Neural cell (in vitro differentiated cells): ENCODE data around the gene CADM1. TPM values are rescaled to one million over a fixed set of nuclear protein-coding genes. Genes with fewer than 3 reads are reported as not detected.

Experiments
- H2AFZ ChIP-seq: fragments of 200-600, 300-800 bp; sonication (generic), shearing (Covaris generic); 2 replicates; pipeline ENCODE4 v1.6.0; 2014; ENCODE audit warnings: low read depth, mild to moderate bottlenecking, antibody characterized with exemption, low read length, moderate library complexity
- H3F3A ChIP-seq: fragments of 200-600 bp; shearing (Covaris generic); 2 replicates; pipeline ENCODE4 v1.6.1; 2016; ENCODE audit warnings: mild to moderate bottlenecking, moderate library complexity, mixed read lengths, antibody characterized with exemption, low read length; ENCODE audit not compliant: insufficient read depth, poor library complexity, severe bottlenecking
- H3K27ac ChIP-seq: fragments of 200-600, 300-800 bp; sonication (generic), shearing (Covaris generic); 2 replicates; pipeline ENCODE4 v1.5.1; 2014; ENCODE audit warnings: mild to moderate bottlenecking, low read length, moderate library complexity
- H3K27me3 ChIP-seq: fragments of 300-800, 200-600 bp; sonication (generic), shearing (Covaris generic); 2 replicates; pipeline ENCODE4 v1.6.0; 2014; ENCODE audit warnings: mild to moderate bottlenecking, low read depth, low read length, moderate library complexity; ENCODE audit not compliant: insufficient read depth
- H3K36me3 ChIP-seq: fragments of 300-800, 200-600 bp; sonication (generic), shearing (Covaris generic); 2 replicates; pipeline ENCODE4 v1.5.1; 2014; ENCODE audit warnings: mild to moderate bottlenecking, antibody characterized with exemption, low read length, moderate library complexity; ENCODE audit not compliant: insufficient read depth
- H3K4me2 ChIP-seq: fragments of 300-800, 200-600 bp; sonication (generic), shearing (Covaris generic); 2 replicates; pipeline ENCODE4 v1.6.0; 2014; ENCODE audit warnings: mild to moderate bottlenecking, low read length
- H3K4me3 ChIP-seq: fragments of 300-800, 200-600 bp; sonication (generic), shearing (Covaris generic); 2 replicates; pipeline ENCODE4 v1.5.1; 2014; ENCODE audit warnings: mild to moderate bottlenecking, low read length, moderate library complexity
- H3K79me2 ChIP-seq: fragments of 200-600 bp; shearing (Covaris generic); replicated peaks from 2 replicates; pipeline ENCODE4 v1.6.0; 2014; ENCODE audit warnings: mild to moderate bottlenecking, low read length, moderate library complexity; ENCODE audit not compliant: insufficient read depth
- H3K9ac ChIP-seq: fragments of 300-800, 200-600 bp; sonication (generic), shearing (Covaris generic); 2 replicates; pipeline ENCODE4 v1.6.1; 2016; ENCODE audit warnings: mild to moderate bottlenecking, low read length, mixed read lengths
- H3K9me2 ChIP-seq: fragments of 200-600 bp; shearing (Covaris generic); 2 replicates; pipeline ENCODE4 v1.6.1; 2016; ENCODE audit warnings: mild to moderate bottlenecking, low read length, mixed read lengths; ENCODE audit not compliant: insufficient read depth
- H3K9me3 ChIP-seq: fragments of 200-600, 300-800 bp; sonication (generic), shearing (Covaris generic); 2 replicates; pipeline ENCODE4 v1.6.1; 2016; ENCODE audit warnings: mild to moderate bottlenecking, mixed run types, low read length, moderate library complexity, mixed read lengths
- H4K20me1 ChIP-seq: fragments of 200-600 bp; shearing (Covaris generic); 2 replicates; pipeline ENCODE4 v1.6.1; 2016; ENCODE audit warnings: mild to moderate bottlenecking, mixed run types; ENCODE audit not compliant: insufficient read depth
- EP300 ChIP-seq: fragments of 450-650 bp; conservative IDR thresholded peaks from 2 replicates; pipeline ENCODE4 v1.6.1; 2014; ENCODE audit warnings: antibody characterized with exemption, mild to moderate bottlenecking, moderate library complexity; ENCODE audit not compliant: poor library complexity, severe bottlenecking
- EZH2 ChIP-seq: fragments of 200-600, 300-800 bp; shearing (Covaris generic), sonication (generic); IDR thresholded peaks from 2 replicates; pipeline ENCODE4 v1.6.1; 2014; ENCODE audit warnings: antibody characterized with exemption, low read length, borderline replicate concordance, mild to moderate bottlenecking; ENCODE audit not compliant: insufficient read depth, poor library complexity, severe bottlenecking
- MXI1 ChIP-seq: fragments of 450-650 bp; conservative IDR thresholded peaks from 2 replicates; pipeline ENCODE4 v1.6.1; 2014; ENCODE audit warnings: antibody characterized with exemption, mild to moderate bottlenecking; ENCODE audit not compliant: poor library complexity, severe bottlenecking
- POLR2AphosphoS5 ChIP-seq: IDR thresholded peaks from 2 replicates; pipeline ENCODE4 v1.6.1; 2012
- RAD21 ChIP-seq: fragments of 450-650 bp; conservative IDR thresholded peaks from 2 replicates; pipeline ENCODE4 v1.6.1; 2014; ENCODE audit warnings: antibody characterized with exemption, mild to moderate bottlenecking, moderate library complexity
- SMC3 ChIP-seq: fragments of 450-650 bp; conservative IDR thresholded peaks from 2 replicates; pipeline ENCODE4 v1.6.1; 2014; ENCODE audit warnings: antibody characterized with exemption, mild to moderate bottlenecking, moderate library complexity; ENCODE audit not compliant: poor library complexity
- TAF1 ChIP-seq: IDR thresholded peaks from 2 replicates; pipeline ENCODE4 v1.6.1; 2012; ENCODE audit warnings: low read depth
- polyA plus RNA-seq: library from polyadenylated mRNA; depleted of rRNA; stranded (reverse); fragments of >200 nt; gene quantifications from 2 replicates; pipeline ENCODE4 v1.2.3, GENCODE V29; 2014
- TF ChIP-seq, protein P1 (sequence below): fragments of 450-650 bp; IDR thresholded peaks from 2 replicates; pipeline ENCODE4 v1.5.1; 2014; ENCODE audit warnings: antibody characterized with exemption, mild to moderate bottlenecking, moderate library complexity; ENCODE audit not compliant: poor library complexity, severe bottlenecking
- TF ChIP-seq, protein P2 (sequence below): IDR thresholded peaks from 2 replicates; pipeline ENCODE4 v1.6.1; 2012; ENCODE audit warnings: borderline replicate concordance

Gene CADM1
- polyA plus RNA-seq, 1 donor from 2014 or later, result 92.1 TPM

- no peak overlapping the region for H3K4me2 ChIP-seq
- H3K27ac ChIP-seq, result no peak overlapping the region
These were observed 223.4 kb downstream of the CADM1 start for GRCh38 chr11:115280775-115281174.

DNA sequence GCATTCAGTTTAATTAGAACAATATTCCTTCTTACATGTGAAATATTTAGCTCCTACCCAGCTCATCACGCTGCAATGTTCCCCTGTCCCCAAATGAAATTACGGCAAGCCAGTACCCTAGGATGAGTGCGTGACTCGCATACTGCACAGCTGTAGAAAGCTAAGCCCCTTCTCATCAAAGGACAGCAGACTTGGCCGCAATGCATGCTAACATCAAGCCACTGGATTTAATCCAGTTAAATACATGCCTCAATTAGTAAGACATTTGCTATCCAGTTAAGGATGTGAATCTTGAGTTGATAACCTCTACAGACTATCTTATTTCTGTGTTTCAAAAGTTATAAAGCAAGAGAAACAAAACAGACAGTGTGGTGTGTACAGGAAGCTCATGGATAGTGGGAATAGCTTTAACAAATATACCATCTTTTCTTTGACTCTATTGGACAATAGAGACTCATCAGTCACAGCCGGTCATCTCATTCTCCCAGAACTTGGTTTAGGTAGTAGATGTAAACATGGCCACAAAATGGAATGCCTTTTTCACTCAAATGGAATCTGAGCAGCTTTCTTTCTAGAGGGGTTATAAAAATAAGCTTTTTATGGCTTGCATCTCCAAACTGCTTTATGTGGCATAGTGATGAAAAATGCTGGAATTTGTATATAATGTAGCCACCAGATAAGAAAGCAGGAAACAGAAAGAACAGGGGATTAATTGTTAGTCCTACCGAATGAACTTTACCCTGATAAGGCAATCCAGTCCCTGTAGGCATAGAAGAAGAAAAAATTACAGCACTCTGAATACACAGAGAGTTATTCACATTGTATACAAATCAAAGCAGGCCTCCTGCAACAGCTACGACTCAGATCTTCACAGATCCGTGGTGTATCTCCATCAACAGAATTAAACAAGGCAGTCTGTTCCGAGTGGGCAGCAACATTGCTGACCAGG, 224.1 kb downstream of the CADM1 start:
- H3K4me3 ChIP-seq, result no peak overlapping the region
- no peaks in the 10 kb centered on the region for H3K9me3 ChIP-seq
- H4K20me1 ChIP-seq, result no peaks in the 10 kb centered on the region
- H3K36me3 ChIP-seq, result no peaks in the 10 kb centered on the region
- no peaks in the 10 kb centered on the region for H3K27me3 ChIP-seq
- no peak overlapping the region for H3K4me2 ChIP-seq
- no peaks in the 10 kb centered on the region for H3K9me2 ChIP-seq
- H3K9ac ChIP-seq, result no peak overlapping the region
- H3F3A ChIP-seq, result no peaks in the 10 kb centered on the region
- no peak overlapping the region for H2AFZ ChIP-seq
- no peaks in the 10 kb centered on the region for H3K79me2 ChIP-seq
- H3K27ac ChIP-seq, result no peak overlapping the region
- TF ChIP-seq, protein P1, sequence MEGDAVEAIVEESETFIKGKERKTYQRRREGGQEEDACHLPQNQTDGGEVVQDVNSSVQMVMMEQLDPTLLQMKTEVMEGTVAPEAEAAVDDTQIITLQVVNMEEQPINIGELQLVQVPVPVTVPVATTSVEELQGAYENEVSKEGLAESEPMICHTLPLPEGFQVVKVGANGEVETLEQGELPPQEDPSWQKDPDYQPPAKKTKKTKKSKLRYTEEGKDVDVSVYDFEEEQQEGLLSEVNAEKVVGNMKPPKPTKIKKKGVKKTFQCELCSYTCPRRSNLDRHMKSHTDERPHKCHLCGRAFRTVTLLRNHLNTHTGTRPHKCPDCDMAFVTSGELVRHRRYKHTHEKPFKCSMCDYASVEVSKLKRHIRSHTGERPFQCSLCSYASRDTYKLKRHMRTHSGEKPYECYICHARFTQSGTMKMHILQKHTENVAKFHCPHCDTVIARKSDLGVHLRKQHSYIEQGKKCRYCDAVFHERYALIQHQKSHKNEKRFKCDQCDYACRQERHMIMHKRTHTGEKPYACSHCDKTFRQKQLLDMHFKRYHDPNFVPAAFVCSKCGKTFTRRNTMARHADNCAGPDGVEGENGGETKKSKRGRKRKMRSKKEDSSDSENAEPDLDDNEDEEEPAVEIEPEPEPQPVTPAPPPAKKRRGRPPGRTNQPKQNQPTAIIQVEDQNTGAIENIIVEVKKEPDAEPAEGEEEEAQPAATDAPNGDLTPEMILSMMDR, result no peak
- TF ChIP-seq POLR2AphosphoS5 (no peak), RAD21 (no peak), EP300 (no peak), EZH2 (no peak), TAF1 (no peak), MXI1 (no peak), SMC3 (no peak)

More at GRCh38 chr11:115280775-115281174, 223.4 kb downstream of the CADM1 start:
- Histone ChIP-seq H3K27me3 (no peaks in the 10 kb centered on the region), H2AFZ (no peak overlapping the region), H3K4me3 (no peak overlapping the region), H3K9me2 (no peaks in the 10 kb centered on the region), H3K36me3 (no peaks in the 10 kb centered on the region), H3K79me2 (no peaks in the 10 kb centered on the region), H3K9ac (no peak overlapping the region), H3K9me3 (no peaks in the 10 kb centered on the region), H3F3A (no peaks in the 10 kb centered on the region), H4K20me1 (no peaks in the 10 kb centered on the region)
- no peak for TF ChIP-seq RAD21
- TF ChIP-seq EZH2, result no peak
- no peak for TF ChIP-seq TAF1
- TF ChIP-seq POLR2AphosphoS5, result no peak
- TF ChIP-seq EP300, result no peak
- TF ChIP-seq, protein P2, sequence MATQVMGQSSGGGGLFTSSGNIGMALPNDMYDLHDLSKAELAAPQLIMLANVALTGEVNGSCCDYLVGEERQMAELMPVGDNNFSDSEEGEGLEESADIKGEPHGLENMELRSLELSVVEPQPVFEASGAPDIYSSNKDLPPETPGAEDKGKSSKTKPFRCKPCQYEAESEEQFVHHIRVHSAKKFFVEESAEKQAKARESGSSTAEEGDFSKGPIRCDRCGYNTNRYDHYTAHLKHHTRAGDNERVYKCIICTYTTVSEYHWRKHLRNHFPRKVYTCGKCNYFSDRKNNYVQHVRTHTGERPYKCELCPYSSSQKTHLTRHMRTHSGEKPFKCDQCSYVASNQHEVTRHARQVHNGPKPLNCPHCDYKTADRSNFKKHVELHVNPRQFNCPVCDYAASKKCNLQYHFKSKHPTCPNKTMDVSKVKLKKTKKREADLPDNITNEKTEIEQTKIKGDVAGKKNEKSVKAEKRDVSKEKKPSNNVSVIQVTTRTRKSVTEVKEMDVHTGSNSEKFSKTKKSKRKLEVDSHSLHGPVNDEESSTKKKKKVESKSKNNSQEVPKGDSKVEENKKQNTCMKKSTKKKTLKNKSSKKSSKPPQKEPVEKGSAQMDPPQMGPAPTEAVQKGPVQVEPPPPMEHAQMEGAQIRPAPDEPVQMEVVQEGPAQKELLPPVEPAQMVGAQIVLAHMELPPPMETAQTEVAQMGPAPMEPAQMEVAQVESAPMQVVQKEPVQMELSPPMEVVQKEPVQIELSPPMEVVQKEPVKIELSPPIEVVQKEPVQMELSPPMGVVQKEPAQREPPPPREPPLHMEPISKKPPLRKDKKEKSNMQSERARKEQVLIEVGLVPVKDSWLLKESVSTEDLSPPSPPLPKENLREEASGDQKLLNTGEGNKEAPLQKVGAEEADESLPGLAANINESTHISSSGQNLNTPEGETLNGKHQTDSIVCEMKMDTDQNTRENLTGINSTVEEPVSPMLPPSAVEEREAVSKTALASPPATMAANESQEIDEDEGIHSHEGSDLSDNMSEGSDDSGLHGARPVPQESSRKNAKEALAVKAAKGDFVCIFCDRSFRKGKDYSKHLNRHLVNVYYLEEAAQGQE, result no peak
- no peak for TF ChIP-seq MXI1
- no peak for TF ChIP-seq SMC3
- TF ChIP-seq, protein P1, result no peak
